HepG2 (cell line): Measurements from ENCODE around the gene DHX16. TPM values are rescaled to one million over a fixed set of nuclear protein-coding genes. Genes with fewer than 3 reads are reported as not detected.
A peak's percentile ranks its signal among the peaks of the same experiment; 100 is the strongest.

Experiments
- AGO2 ChIP-seq: fragments of 200-400 bp; formaldehyde crosslinking; optimal IDR thresholded peaks from 2 replicates; pipeline ENCODE3; 2017; ENCODE audit warnings: mild to moderate bottlenecking, low read depth, low read length, moderate library complexity
- DNMT3B ChIP-seq: conservative IDR thresholded peaks from 2 replicates; pipeline ENCODE4 v1.6.1; 2016; ENCODE audit warnings: missing biosample characterization, control low read depth
- GPN1 ChIP-seq: sonication (generic); formaldehyde crosslinking; IDR thresholded peaks from 2 replicates; pipeline ENCODE4 v1.5.1; 2020; ENCODE audit warnings: missing genetic modification reagents, borderline replicate concordance
- HOXA9 ChIP-seq: sonication (generic); formaldehyde crosslinking; IDR thresholded peaks from 2 replicates; pipeline ENCODE4 v1.8.1; 2022; ENCODE audit warnings: missing genetic modification reagents, mild to moderate bottlenecking, moderate library complexity, borderline replicate concordance
- KDM6A ChIP-seq: IDR thresholded peaks from 2 replicates; pipeline ENCODE4 v1.6.1; 2016; ENCODE audit warnings: low read depth
- MIXL1 ChIP-seq: IDR thresholded peaks from 2 replicates; pipeline ENCODE4 v1.6.1; 2016
- MLLT10 ChIP-seq: sonication (generic); formaldehyde crosslinking; IDR thresholded peaks from 2 replicates; pipeline ENCODE4 v1.4.0; 2020; ENCODE audit warnings: missing genetic modification reagents
- NFE2 ChIP-seq: sonication (generic); formaldehyde crosslinking; IDR thresholded peaks from 2 replicates; pipeline ENCODE4 v1.4.0; 2020; ENCODE audit warnings: missing genetic modification reagents
- NFIC ChIP-seq: IDR thresholded peaks from 2 replicates; pipeline ENCODE4 v1.6.1; 2012; ENCODE audit warnings: mild to moderate bottlenecking, low read length, inconsistent platforms
- PLRG1 ChIP-seq: fragments of 450-650 bp; conservative IDR thresholded peaks from 2 replicates; pipeline ENCODE4 v1.6.1; 2016
- RBM39 ChIP-seq: fragments of 200-400 bp; formaldehyde crosslinking; IDR thresholded peaks from one replicate; pipeline ENCODE4 v1.6.1; 2018; ENCODE audit warnings: antibody characterized with exemption, mild to moderate bottlenecking, low read depth, low read length; ENCODE audit not compliant: poor library complexity, severe bottlenecking
- SMAD1 ChIP-seq: sonication (generic); formaldehyde crosslinking; IDR thresholded peaks from 2 replicates; pipeline ENCODE4 v1.4.0; 2020; ENCODE audit warnings: missing genetic modification reagents, low read depth, mild to moderate bottlenecking, borderline replicate concordance
- SYNCRIP ChIP-seq: fragments of 200-400 bp; formaldehyde crosslinking; IDR thresholded peaks from 2 replicates; pipeline ENCODE4 v1.6.1; 2018; ENCODE audit warnings: mild to moderate bottlenecking, low read depth, low read length; ENCODE audit not compliant: insufficient read depth
- THAP8 ChIP-seq: sonication (generic); formaldehyde crosslinking; IDR thresholded peaks from 2 replicates; pipeline ENCODE4 v1.5.1; 2020; ENCODE audit warnings: missing genetic modification reagents, mild to moderate bottlenecking, borderline replicate concordance
- YEATS2 ChIP-seq: sonication (generic); formaldehyde crosslinking; IDR thresholded peaks from 2 replicates; pipeline ENCODE4 v1.4.0; 2020; ENCODE audit warnings: missing genetic modification reagents, borderline replicate concordance
- YY1 ChIP-seq: IDR thresholded peaks from 2 replicates; pipeline ENCODE4 v1.6.1; 2011; ENCODE audit warnings: low read length, low read depth, moderate library complexity, mild to moderate bottlenecking; ENCODE audit not compliant: insufficient read depth, insufficient replicate concordance
- ZBTB40 ChIP-seq, 2 experiments: fragments of 450-650 bp in 1 of 2; sonication (generic) in 1 of 2; formaldehyde crosslinking in 1 of 2; IDR thresholded peaks; 2 replicates each; pipeline versions ENCODE4 v1.6.1 to v1.8.0; 2016 to 2022; ENCODE audit warnings: antibody characterized with exemption in 1 of 2, mild to moderate bottlenecking in 1 of 2, missing genetic modification reagents in 1 of 2
- ZNF101 ChIP-seq: sonication (generic); formaldehyde crosslinking; IDR thresholded peaks from 2 replicates; pipeline ENCODE4 v1.4.0; 2020; ENCODE audit warnings: mild to moderate bottlenecking, low read depth, missing genetic modification reagents, borderline replicate concordance
- ZNF12 ChIP-seq: sonication (generic); formaldehyde crosslinking; IDR thresholded peaks from 2 replicates; pipeline ENCODE4 v1.5.0; 2020; ENCODE audit warnings: missing genetic modification reagents
- ZNF773 ChIP-seq: sonication (generic); formaldehyde crosslinking; IDR thresholded peaks from 2 replicates; pipeline ENCODE4 v1.4.0; 2020; ENCODE audit warnings: missing genetic modification reagents, borderline replicate concordance
- polyA plus RNA-seq, 8 experiments: library from polyadenylated mRNA; depleted of rRNA in 3 of 8; stranded (reverse) in 7 of 8; unstranded in 1 of 8; fragments of >200 nt; fragmentation: Illumina TruSeq in 4 of 8; extraction: Trizol in 4 of 8; gene quantifications; 2 replicates each; pipeline versions ENCODE4 v1.2.1 to v1.2.3, GENCODE V29; 2011 to 2016; ENCODE audit warnings: low read depth in 4 of 8, missing spikeins in 1 of 8, mixed read lengths in 1 of 8; ENCODE audit not compliant: insufficient read depth in 1 of 8
- total RNA-seq, 5 experiments: library from RNA; depleted of rRNA; stranded (reverse); fragments of >200 nt; fragmentation: Illumina TruSeq; extraction: Trizol; gene quantifications; 2 replicates each; pipeline ENCODE4 v1.2.3, GENCODE V29; 2016; ENCODE audit warnings: low read depth in 1 of 5

DHX16 gene
- total and polyA plus RNA-seq, 2 of the 13 experiments (the other 11 are each of a cell fraction or from before 2014, with no cell fraction given) = 57.0 to 58.5 TPM

DNA sequence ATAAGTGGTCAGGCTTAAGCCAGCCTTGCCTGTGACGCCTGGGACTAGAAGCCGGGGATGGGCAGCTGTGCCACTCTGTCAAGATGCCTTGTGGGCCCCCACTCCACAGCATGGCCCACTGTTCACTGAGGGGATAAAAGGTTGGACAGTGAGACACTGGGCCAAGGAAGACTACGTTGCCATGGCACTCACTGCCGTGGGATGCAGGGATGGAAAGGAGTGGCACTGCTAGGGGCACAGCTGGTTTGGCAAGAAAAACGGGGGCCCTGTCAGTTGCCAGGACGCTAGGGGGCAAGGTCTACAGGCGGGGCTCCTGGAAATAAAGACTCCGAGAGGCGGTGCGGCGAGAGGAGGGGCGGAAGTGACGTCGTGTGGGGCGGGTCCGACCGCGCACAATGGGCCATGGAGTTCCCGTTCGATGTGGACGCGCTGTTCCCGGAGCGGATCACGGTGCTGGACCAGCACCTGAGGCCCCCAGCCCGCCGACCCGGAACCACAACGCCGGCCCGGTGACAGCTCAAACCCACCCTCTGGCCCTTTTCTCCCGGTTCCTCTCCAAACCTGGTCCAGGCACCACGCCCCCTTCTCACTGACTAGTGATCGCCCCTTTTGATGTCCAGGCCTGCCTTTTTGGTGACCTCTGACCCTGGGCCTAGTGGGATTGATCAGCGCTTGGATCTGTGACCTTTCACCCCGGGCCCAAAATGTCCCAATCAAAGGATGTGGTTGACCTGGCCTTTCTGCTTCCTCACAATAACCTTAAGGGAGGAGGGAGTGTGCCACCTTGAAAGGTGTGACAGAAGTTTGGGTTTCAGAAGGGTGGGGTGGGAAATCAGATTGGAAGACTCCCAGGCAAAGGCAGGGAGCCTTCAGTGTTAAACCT is 46.1 kb downstream of the DHX16 start, which contains the start of gene ATAT1 (continued):
- TF ChIP-seq THAP8 (CRISPR knock-in tag) (peak; percentile 78; the same call in 1 of the 2 replicates), MLLT10 (CRISPR knock-in tag) (no peak), AGO2 (peak; percentile 99), NFIC (no peak), ZNF101 (0 out of 2 replicates have a peak, but pooled peaks have one; percentile 37), SMAD1 (CRISPR knock-in tag) (peak; percentile 97; the same call in 1 of the 2 replicates), MIXL1 (CRISPR knock-in tag) (no peak), DNMT3B (CRISPR knock-in tag) (no peak; the same call in 1 of the 2 replicates), ZNF773 (CRISPR knock-in tag) (peak; percentile 83; the same call in 1 of the 2 replicates), SYNCRIP (no peak), PLRG1 (no peak), HOXA9 (no peak), RBM39 (peak; percentile 90), NFE2 (CRISPR knock-in tag) (no peak), KDM6A (CRISPR knock-in tag) (no peak), ZNF12 (CRISPR knock-in tag) (no peak), ZBTB40 (IDR thresholded peaks at IDR 0.05) (no peak), ZBTB40 (CRISPR knock-in tag; IDR thresholded peaks at IDR 0.05) (peak; percentile 76), YY1 (peak; percentile 71), YEATS2 (CRISPR knock-in tag) (peak; percentile 87), GPN1 (CRISPR knock-in tag) (no peak)
